ENCODE results near the gene FBXO40.

DNA sequence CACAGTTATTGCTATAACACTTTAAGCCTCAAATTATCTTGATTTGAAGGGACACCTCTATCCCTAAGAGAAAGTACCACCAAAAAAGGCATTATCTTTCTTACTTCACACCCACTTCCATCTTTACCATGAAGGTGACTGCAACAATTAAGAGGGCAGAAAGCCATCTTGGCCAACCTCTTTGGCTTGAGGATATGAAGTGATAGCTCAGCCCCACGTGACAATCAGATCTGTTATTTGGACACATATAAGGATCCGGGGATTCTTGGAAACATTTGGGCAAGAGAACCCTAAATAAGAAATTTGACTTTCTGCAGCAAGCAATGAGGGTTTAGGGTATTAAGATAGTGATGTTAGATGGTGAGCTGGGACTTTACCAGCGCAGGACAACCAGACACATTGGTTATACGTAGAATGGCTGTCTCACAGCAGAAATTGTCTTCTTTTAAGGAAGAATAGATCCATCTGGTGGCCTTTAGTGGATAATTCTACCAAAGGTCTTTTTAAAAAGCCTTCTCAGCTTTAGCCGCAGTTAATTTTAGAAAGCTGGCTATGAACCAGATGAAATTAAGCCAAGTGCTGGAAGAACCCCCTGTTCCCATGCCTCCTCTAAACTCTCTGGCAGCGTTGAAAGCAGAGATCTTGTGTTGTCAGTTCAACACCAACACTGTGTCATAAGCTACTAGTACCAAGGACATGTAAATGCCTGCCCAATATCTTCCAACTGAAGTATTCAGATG is 55.2 kb downstream of the FBXO40 start:
- TF ChIP-seq, protein P1, sequence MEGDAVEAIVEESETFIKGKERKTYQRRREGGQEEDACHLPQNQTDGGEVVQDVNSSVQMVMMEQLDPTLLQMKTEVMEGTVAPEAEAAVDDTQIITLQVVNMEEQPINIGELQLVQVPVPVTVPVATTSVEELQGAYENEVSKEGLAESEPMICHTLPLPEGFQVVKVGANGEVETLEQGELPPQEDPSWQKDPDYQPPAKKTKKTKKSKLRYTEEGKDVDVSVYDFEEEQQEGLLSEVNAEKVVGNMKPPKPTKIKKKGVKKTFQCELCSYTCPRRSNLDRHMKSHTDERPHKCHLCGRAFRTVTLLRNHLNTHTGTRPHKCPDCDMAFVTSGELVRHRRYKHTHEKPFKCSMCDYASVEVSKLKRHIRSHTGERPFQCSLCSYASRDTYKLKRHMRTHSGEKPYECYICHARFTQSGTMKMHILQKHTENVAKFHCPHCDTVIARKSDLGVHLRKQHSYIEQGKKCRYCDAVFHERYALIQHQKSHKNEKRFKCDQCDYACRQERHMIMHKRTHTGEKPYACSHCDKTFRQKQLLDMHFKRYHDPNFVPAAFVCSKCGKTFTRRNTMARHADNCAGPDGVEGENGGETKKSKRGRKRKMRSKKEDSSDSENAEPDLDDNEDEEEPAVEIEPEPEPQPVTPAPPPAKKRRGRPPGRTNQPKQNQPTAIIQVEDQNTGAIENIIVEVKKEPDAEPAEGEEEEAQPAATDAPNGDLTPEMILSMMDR (IDR thresholded peaks at IDR 0.05; ENCODE audit: low read depth, low read length, missing input control): no peak
- TF ChIP-seq RXRA (IDR thresholded peaks at IDR 0.05) (peak; percentile 16 to 42), JUND (IDR thresholded peaks at IDR 0.05) (no peak), TAF1 (conservative IDR thresholded peaks at IDR 0.05) (no peak), FOXA1 (IDR thresholded peaks at IDR 0.05) (no peak), EGR1 (IDR thresholded peaks at IDR 0.05; ENCODE audit: low read depth in 2 of 2) (no peak), RAD21 (IDR thresholded peaks at IDR 0.05) (peak; percentile 32 to 60), GABPA (IDR thresholded peaks at IDR 0.05 in 1 of 2, conservative IDR thresholded peaks at IDR 0.05 in 1 of 2) (no peak), YY1 (IDR thresholded peaks at IDR 0.05) (no peak)
- TF ChIP-seq, protein P2, sequence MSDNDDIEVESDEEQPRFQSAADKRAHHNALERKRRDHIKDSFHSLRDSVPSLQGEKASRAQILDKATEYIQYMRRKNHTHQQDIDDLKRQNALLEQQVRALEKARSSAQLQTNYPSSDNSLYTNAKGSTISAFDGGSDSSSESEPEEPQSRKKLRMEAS (IDR thresholded peaks at IDR 0.05): no peak
- TF ChIP-seq, protein P3, sequence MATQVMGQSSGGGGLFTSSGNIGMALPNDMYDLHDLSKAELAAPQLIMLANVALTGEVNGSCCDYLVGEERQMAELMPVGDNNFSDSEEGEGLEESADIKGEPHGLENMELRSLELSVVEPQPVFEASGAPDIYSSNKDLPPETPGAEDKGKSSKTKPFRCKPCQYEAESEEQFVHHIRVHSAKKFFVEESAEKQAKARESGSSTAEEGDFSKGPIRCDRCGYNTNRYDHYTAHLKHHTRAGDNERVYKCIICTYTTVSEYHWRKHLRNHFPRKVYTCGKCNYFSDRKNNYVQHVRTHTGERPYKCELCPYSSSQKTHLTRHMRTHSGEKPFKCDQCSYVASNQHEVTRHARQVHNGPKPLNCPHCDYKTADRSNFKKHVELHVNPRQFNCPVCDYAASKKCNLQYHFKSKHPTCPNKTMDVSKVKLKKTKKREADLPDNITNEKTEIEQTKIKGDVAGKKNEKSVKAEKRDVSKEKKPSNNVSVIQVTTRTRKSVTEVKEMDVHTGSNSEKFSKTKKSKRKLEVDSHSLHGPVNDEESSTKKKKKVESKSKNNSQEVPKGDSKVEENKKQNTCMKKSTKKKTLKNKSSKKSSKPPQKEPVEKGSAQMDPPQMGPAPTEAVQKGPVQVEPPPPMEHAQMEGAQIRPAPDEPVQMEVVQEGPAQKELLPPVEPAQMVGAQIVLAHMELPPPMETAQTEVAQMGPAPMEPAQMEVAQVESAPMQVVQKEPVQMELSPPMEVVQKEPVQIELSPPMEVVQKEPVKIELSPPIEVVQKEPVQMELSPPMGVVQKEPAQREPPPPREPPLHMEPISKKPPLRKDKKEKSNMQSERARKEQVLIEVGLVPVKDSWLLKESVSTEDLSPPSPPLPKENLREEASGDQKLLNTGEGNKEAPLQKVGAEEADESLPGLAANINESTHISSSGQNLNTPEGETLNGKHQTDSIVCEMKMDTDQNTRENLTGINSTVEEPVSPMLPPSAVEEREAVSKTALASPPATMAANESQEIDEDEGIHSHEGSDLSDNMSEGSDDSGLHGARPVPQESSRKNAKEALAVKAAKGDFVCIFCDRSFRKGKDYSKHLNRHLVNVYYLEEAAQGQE (IDR thresholded peaks at IDR 0.05): no peak
- TF ChIP-seq, protein P4, sequence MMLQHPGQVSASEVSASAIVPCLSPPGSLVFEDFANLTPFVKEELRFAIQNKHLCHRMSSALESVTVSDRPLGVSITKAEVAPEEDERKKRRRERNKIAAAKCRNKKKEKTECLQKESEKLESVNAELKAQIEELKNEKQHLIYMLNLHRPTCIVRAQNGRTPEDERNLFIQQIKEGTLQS (IDR thresholded peaks at IDR 0.05): no peak
- TF ChIP-seq, protein P5, sequence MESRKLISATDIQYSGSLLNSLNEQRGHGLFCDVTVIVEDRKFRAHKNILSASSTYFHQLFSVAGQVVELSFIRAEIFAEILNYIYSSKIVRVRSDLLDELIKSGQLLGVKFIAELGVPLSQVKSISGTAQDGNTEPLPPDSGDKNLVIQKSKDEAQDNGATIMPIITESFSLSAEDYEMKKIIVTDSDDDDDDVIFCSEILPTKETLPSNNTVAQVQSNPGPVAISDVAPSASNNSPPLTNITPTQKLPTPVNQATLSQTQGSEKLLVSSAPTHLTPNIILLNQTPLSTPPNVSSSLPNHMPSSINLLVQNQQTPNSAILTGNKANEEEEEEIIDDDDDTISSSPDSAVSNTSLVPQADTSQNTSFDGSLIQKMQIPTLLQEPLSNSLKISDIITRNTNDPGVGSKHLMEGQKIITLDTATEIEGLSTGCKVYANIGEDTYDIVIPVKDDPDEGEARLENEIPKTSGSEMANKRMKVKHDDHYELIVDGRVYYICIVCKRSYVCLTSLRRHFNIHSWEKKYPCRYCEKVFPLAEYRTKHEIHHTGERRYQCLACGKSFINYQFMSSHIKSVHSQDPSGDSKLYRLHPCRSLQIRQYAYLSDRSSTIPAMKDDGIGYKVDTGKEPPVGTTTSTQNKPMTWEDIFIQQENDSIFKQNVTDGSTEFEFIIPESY (IDR thresholded peaks at IDR 0.05): no peak
